ENCODE results near the gene CHL1.

CHL1 gene

GRCh38 chr3:330494-331115, 134.0 kb downstream of the CHL1 start:
- Histone ChIP-seq H3K4me2 (ENCODE audit: low read depth, low read length) (no peak overlapping the region), H3K27ac (ENCODE audit: low read length) (no peak overlapping the region)

GRCh38 chr3:331881-332280, 135.3 kb downstream of the CHL1 start:
- Histone ChIP-seq H3K9me3 (replicated peaks; ENCODE audit: insufficient read depth, low read length) (no peaks in the 10 kb centered on the region), H3K27me3 (replicated peaks; ENCODE audit: insufficient read depth, low read length) (no peaks in the 10 kb centered on the region), H3K4me3 (ENCODE audit: low read length) (no peak overlapping the region), H3K36me3 (replicated peaks; ENCODE audit: insufficient read depth, low read length) (no peaks in the 10 kb centered on the region), H3F3A (ENCODE audit: insufficient read depth, low read length) (no peaks in the 10 kb centered on the region), H3K27ac (ENCODE audit: low read length) (no peak overlapping the region), H3K79me2 (ENCODE audit: low read length) (no peaks in the 10 kb centered on the region), H3K4me1 (ENCODE audit: low read length) (no peaks in the 10 kb centered on the region), H4K20me1 (ENCODE audit: insufficient read depth, low read length) (no peaks in the 10 kb centered on the region), H2AFZ (ENCODE audit: low read length) (no peak overlapping the region), H3K9ac (ENCODE audit: low read length) (no peak overlapping the region), H3K9me2 (replicated peaks; ENCODE audit: insufficient read depth, low read length) (no peaks in the 10 kb centered on the region), H3K4me2 (ENCODE audit: low read depth, low read length) (no peak overlapping the region)
- DNase-seq, result no peak
- TF ChIP-seq CTCF (IDR thresholded peaks at IDR 0.05; ENCODE audit: low read length) (no peak), EZH2phosphoT487 (IDR thresholded peaks at IDR 0.05; ENCODE audit: low read length) (no peak), EZH2 (optimal IDR thresholded peaks at IDR 0.05; ENCODE audit: low read depth, low read length) (no peak)

More at GRCh38 chr3:330494-331115, 134.0 kb downstream of the CHL1 start:
- no peaks in the 10 kb centered on the region for H3F3A ChIP-seq (ENCODE audit: insufficient read depth, low read length)
- H3K9me2 ChIP-seq (replicated peaks; ENCODE audit: insufficient read depth, low read length), result no peaks in the 10 kb centered on the region
- TF ChIP-seq EZH2phosphoT487 (IDR thresholded peaks at IDR 0.05; ENCODE audit: low read length) (no peak), EZH2 (optimal IDR thresholded peaks at IDR 0.05; ENCODE audit: low read depth, low read length) (no peak), CTCF (IDR thresholded peaks at IDR 0.05; ENCODE audit: low read length) (no peak)
- H3K9ac ChIP-seq (ENCODE audit: low read length), result no peak overlapping the region
- no peak overlapping the region for H3K4me3 ChIP-seq (ENCODE audit: low read length)
- no peak for DNase-seq
- H3K27me3 ChIP-seq (replicated peaks; ENCODE audit: insufficient read depth, low read length), result no peaks in the 10 kb centered on the region
- H3K4me1 ChIP-seq (ENCODE audit: low read length), result no peaks in the 10 kb centered on the region
- no peaks in the 10 kb centered on the region for H4K20me1 ChIP-seq (ENCODE audit: insufficient read depth, low read length)
- H2AFZ ChIP-seq (ENCODE audit: low read length), result no peak overlapping the region
- H3K79me2 ChIP-seq (ENCODE audit: low read length), result no peaks in the 10 kb centered on the region
- no peaks in the 10 kb centered on the region for H3K9me3 ChIP-seq (replicated peaks; ENCODE audit: insufficient read depth, low read length)
- no peaks in the 10 kb centered on the region for H3K36me3 ChIP-seq (replicated peaks; ENCODE audit: insufficient read depth, low read length)

GRCh38 chr3:332701-333100, 136.1 kb downstream of the CHL1 start:
- H3K9ac ChIP-seq (ENCODE audit: low read length), result no peak overlapping the region
- no peaks in the 10 kb centered on the region for H3K36me3 ChIP-seq (replicated peaks; ENCODE audit: insufficient read depth, low read length)

More at GRCh38 chr3:332701-333100, 136.1 kb downstream of the CHL1 start:
- no peak for DNase-seq
- no peaks in the 10 kb centered on the region for H3K9me2 ChIP-seq (replicated peaks; ENCODE audit: insufficient read depth, low read length)
- H3F3A ChIP-seq (ENCODE audit: insufficient read depth, low read length), result no peaks in the 10 kb centered on the region
- H4K20me1 ChIP-seq (ENCODE audit: insufficient read depth, low read length), result no peaks in the 10 kb centered on the region
- no peak overlapping the region for H3K4me3 ChIP-seq (ENCODE audit: low read length)
- no peaks in the 10 kb centered on the region for H3K9me3 ChIP-seq (replicated peaks; ENCODE audit: insufficient read depth, low read length)
- H3K4me1 ChIP-seq (ENCODE audit: low read length), result no peaks in the 10 kb centered on the region
- no peak overlapping the region for H3K27ac ChIP-seq (ENCODE audit: low read length)
- H3K79me2 ChIP-seq (ENCODE audit: low read length), result no peaks in the 10 kb centered on the region
- no peak overlapping the region for H3K4me2 ChIP-seq (ENCODE audit: low read depth, low read length)
- H2AFZ ChIP-seq (ENCODE audit: low read length), result no peak overlapping the region
- TF ChIP-seq EZH2phosphoT487 (IDR thresholded peaks at IDR 0.05; ENCODE audit: low read length) (no peak), CTCF (IDR thresholded peaks at IDR 0.05; ENCODE audit: low read length) (no peak), EZH2 (optimal IDR thresholded peaks at IDR 0.05; ENCODE audit: low read depth, low read length) (no peak)
- H3K27me3 ChIP-seq (replicated peaks; ENCODE audit: insufficient read depth, low read length), result no peaks in the 10 kb centered on the region

Data from MM.1S (cell line).